ENCODE data around the gene ARAP3.

ARAP3 gene

DNA sequence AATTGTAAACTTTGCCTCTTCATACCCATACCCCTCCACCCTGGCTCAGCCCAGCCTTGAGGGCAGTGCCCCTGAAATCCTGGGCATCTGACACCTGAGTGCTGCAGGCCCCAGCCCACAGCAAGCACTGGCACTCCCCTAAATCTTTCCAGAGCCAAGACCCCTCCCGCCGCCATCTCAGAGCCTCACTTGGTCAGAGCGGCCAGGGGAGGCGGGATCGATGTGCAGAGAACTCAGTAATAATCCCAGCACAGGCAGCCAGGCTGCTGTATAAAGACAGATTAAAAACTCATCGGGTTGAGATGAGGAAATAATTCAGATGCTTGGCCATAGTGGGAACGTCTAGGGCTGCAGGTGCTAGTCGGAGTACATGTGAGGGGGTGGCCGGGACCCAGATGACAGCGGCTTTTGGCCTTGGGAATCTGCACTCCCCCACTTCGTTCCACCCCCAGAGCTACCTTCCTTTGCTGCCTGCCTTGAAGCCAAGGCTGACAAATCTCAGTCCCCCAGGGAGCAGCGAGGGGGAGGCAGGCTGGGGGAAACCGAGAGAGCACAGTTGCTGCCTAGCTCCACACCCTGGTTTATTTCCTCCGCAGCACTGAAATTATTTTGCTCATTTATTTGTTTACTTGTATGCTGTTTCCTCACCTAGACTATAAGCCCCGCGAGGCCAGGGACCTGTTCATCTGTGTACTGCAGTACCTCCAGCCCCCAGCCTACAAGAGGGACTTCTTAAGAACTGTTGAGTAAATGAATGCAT is 19.5 kb upstream of the ARAP3 start:
- DNase-seq (ENCODE audit: low read depth in 1 of 2, low spot score in 1 of 2), result no peak

DNA sequence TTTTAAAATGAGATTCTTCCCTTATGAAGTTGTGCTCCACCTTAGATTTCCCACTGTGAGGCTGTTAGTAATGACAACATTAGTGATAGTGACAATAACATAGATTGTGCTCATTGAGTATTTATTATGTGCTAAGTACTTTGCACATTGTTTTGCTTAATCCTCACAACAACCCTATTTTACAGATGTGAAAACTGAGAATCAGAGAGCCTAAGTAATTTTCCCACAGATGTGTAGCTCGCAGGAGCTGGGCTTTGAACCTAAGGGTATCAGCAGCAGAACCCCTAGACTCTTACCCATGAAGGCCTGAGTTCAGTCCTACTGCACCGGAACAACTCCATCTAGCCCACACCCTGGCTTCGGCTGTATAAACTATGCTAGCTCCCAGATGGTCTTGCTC is 15.6 kb upstream of the ARAP3 start:
- DNase-seq (ENCODE audit: low read depth in 1 of 2, low spot score in 1 of 2), result no peak

DNA sequence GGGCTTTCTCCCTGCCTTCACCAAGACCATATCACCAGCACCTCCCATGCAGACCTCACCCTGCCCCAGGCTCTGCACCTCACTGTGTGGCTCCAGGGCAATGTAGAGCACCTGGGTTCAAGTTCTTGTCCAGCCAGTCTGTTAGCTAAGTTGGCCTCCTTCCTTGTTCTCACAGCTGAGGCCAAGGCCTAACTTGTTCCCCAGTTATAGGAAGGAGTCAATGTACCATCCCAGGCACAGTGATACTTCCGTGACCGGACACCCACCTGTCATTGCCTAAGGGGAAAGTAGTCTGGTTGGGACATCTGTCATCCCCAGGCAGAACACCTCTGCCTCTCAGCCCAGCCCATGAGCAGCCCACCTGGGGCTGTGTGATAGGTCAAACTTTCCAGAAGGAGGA is 14.4 kb upstream of the ARAP3 start:
- DNase-seq (ENCODE audit: low read depth in 1 of 2, low spot score in 1 of 2), result no peak

DNA sequence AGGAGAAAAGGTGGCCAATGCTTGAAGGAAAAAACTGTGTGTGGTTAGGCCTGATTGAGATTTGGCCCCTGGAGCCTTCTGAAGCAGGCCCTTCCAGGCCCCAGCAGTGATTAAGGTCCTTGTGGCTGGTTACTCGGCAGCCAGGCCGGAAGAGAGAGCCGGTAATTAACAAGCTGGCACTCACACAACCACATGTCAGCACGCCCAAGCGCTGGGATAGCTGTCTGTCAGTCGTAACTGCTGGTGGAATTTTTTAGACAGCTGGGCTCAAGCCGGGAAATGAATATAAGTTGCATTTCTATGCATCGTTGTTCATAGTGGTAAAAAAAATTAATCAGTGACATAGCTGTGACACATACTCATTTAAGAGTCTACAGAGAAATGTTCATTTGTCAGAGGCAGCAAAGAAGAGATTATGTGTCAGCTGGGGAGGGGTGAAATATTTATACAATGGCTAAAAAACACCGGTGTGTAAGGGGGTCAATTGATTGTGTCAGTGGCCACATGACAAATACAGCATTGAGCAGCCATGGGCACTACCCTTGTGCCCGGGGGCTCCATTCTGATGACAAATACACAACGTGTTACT is 13.7 kb upstream of the ARAP3 start:
- no peak for DNase-seq (ENCODE audit: low read depth in 1 of 2, low spot score in 1 of 2)

DNA sequence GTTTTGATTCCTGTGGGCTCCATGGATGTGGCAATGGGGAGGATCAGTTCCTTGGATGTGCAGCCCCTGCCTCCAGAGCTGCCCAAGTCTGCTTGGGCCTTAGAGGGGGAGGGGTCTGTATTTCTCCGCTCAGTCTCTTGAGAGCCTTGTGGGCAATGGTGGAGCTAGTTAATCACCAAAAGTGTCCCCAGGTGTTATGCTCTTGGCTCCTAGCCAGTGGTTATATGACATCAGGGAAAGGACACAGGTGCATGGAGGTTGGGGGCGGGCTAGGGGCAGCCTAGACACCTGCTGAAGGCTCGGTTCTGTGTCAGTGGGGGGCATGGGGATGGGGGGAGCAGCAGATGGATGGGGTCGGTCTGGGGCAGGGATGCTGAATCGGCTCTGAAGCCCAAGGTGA is 12.4 kb upstream of the ARAP3 start:
- no peak for DNase-seq (ENCODE audit: low read depth in 1 of 2, low spot score in 1 of 2)

DNA sequence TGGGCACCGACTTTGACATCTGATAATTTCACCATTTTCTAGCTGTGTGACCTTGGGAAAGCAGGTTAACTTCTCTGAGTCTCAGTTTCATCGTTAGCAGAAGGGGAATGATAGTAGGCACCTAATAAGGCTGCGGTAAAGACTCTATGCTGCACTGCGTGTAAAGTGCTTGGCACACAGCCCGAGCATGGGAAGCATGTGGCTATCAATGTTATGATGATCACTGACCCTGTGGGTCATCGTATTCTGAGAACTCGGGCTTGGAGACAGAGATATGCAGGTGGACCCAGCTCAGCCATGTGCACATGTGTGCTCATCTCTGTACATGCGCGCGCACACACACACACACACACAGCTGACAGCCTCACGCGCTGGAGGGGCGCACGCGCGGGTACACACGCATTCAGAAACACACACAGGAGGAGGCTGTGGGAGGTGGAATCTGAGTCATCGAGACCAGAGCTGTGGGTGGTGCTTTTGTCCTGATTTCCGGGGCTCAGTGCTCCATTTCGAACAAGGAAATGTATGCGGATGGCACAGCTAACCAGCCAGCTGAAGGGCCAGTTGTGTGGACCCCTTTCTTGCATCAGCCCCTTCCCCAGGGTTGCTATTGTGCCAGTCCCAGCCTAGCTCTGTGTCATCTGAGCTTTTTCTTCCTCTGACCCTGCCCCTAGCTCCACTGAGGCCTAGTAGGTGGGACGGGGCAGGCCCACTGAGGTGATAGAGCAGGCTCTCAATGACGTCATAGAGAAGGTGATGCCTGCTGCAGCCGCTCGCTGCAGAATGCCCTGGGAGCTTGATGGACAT is 11.1 kb upstream of the ARAP3 start:
- peak; percentile 51 to 71 for DNase-seq (ENCODE audit: low read depth in 1 of 2, low spot score in 1 of 2)

DNA sequence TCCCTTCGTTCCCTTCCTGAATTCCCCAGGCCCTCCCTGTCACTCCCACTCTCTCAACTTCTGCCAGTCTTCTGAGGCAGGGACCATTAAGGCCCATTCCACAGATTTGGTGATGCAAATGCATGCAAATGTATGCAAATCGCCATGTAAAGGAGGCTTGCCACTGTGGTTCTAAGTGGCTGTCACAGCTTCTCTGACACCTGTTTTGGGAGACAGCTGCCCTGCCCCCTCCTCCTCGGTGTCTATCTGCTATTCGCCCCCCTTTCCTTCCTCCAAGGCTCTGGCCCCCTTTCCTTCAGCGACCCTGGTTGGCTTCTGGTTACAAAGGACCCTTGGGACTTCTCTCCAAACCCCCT is 10.5 kb upstream of the ARAP3 start:
- DNase-seq (ENCODE audit: low read depth in 1 of 2, low spot score in 1 of 2), result no peak

DNA sequence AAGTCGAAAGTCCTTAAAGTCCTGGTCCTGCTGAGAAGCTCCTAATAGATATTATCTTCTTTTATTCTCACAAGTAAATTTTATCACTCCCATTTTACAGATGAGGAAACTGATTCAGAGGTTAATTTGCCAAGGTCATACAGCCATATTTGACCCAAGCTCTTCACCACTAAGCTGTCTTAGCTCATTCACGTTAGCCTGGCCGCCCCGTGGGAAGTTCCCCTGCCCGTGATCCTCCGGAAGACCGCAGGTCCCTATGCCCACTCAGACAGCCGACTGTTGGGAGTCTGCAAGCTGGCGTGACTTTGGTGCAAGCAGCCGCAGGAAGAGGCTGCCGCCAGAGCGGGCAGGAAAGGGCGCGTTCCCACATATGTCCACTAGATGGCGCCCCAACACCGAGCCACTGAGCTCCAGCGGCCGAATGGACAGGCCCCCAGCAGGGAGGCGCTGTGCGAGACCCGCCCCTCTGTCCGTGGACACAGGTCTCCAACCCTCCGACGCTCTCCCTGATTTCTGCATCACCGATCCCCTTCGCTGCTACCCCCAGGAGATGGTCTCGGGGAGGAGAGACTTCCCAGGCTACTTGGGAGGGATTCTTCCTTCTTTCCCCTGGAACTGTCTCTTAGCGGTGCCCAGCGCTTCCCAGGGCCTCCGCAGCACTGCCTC is 10.0 kb upstream of the ARAP3 start:
- DNase-seq (ENCODE audit: low read depth in 1 of 2, low spot score in 1 of 2), result peak; percentile 76 to 81

DNA sequence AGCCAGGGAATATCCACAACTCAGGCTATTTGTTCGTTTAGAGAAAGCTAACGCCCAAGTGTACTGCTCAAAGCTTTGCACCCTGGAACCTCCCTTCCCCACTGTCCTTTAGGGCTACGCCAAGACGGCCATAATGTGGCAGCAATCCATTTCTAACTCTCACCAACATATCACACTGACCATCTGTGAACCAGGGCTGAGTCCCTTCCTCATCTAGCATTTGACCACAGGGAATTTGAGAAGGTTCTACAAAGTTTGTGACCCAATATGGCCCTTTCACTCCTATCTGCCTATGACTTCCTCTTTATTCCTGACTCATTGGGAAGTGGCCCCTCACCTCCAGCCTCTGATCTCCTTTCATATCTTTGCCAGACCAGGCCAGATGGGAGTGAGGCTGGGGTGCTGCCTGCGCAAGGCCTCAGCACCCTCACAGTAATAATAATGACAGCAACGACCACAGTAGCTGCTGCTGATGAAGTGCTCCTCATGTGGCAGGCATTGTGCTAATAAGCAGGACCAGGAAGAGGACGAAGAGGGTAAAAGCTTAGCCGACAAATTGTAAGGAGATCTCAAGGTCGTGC is 9.3 kb upstream of the ARAP3 start:
- DNase-seq (ENCODE audit: low read depth in 1 of 2, low spot score in 1 of 2), result no peak

DNA sequence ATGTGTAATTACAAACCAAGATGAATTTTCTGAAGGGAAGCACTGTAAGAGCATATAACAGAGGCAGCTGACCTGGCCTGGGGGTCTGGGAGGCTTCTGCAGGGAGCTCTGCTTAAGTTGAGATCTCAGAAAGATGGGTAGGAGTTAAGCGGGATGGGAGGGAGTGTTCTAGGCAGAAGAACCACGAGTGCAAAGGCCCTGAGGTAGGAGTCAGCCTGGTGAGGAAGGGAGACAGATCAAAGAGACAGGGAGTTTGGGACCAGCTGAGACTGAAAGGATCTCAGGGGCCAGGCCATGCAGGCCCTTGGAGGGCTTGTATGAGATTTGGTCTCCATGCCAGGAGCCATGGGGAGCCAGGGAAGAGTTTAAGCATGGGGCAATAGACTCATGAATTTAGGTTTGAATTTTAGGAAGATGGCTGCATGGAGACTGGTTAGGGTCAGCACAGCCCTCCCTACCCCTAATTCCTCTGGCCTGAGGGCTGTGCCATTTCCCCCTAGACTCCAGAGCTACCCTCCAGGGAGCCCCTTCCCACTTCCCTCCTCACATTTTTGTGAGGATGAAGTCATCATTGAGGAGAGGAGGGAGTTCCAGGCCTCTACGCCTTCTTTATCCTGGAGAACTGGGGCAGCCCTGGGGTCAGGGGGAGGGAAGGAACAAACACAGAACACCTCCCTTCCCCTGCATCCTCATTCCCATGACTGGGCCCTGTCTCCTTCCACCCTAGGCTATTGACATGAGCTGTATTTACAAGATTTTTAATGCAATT is 4.8 kb upstream of the ARAP3 start:
- DNase-seq (ENCODE audit: low read depth in 1 of 2, low spot score in 1 of 2), result no peak

DNA sequence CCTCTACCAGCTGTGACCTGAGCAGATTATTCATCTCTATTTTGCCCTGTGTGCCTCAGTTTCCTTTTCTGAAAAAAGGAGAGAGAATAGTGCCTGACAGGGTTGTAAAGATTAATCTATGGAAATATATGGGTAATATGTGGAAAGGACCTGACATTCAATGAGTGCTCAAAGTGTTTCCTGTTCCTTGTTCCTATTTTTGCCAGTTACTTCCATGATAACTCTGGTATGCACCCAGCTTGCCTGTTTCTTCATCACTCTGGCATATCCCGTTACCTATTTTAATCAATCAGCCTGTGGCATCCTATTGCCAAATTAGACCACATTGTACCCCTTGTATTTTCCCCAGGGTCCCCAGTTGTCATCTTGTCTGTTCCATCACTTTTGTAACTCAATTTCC is 3.6 kb upstream of the ARAP3 start:
- DNase-seq (ENCODE audit: low read depth in 1 of 2, low spot score in 1 of 2), result no peak

DNA sequence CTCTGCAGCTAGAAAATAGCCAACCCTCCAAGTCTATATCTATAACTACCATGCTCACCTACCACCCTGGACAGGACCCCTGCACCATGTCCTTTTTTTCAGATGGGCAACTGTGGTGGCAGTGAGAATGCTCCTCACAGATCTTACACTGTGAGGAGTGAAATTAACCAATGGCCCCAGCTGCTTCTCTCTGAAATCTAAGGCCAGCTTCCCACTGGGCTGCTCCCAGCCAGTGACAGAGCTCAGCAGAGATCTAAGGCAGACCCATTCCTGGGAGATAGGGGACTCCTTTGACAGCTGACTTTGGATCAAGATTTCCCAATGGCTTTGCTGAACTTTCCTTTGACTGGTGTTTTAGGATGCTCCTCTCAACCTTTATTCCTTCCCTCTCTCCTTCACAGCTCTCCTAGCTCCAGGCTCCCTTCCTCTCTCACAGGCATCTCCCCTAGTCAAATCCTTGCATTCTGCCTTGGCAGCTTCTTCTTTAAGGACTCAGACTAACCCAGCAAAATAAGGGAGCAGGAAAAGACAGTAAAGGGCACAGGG is 1.6 kb upstream of the ARAP3 start:
- no peak for DNase-seq (ENCODE audit: low read depth in 1 of 2, low spot score in 1 of 2)

DNA sequence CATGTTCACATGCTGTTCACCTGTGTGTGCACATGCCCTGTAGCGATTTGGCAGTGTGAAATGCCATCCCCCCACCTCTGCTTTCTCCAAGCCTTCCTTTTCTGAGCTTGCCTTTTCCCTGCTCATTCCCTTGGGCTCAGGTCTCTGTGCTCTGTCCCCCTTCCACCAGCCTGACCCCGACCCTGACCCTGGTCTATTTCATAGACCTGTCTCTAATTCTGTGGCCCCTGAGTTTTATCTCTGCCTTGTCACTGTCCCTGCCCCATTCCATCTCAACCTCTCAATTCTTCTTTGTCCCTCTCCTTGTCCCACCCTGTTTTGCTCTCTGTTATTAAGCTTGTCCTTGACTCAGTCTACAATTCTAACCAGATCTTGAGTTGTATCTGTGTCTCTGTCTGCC is 735 bp downstream of the ARAP3 start:
- no peak for DNase-seq (ENCODE audit: low read depth in 1 of 2, low spot score in 1 of 2)

DNA sequence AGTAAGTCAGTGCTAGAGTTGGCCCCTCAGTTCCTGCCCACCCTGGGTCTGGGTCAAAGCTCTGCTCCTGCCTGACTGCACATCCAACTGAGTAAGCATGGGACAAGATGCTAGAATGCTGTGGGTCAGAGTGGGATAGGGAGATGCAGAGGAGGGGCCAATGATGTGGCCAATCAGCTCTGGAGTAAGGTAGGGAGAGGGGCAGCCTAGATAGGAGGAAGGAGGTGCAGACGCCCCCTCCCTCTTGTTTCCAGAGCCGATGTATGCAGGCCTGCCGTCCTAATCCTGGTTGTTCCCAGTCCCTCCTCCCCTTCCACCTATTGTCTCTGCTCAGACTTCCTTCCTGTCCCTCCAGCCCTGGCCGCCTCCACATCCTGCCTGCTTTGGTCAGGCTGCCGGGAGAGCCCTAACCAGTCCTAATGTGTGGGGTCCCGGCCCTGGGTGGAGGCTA is 1.3 kb downstream of the ARAP3 start:
- no peak for DNase-seq (ENCODE audit: low read depth in 1 of 2, low spot score in 1 of 2)

DNA sequence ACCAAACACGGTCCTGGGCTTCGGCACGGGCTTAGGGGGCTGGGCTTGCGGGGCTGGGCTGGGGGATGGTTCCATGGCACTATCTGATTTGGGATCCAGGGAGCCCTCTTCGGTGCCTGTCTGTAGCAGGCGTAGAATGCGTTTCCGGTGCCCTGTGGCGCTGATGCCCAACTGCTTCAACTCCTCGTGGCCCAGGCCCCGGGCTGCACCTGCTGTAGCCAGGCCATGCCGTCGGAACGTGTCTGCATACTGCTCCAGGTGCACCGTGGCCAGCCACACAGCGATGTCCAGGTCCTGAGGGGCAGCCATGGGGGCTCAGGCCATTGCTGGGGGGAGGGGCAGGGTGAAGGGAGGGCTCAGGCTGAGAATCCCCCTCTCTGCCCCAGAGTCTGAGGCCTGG is 1.9 kb downstream of the ARAP3 start:
- no peak for DNase-seq (ENCODE audit: low read depth in 1 of 2, low spot score in 1 of 2)

DNA sequence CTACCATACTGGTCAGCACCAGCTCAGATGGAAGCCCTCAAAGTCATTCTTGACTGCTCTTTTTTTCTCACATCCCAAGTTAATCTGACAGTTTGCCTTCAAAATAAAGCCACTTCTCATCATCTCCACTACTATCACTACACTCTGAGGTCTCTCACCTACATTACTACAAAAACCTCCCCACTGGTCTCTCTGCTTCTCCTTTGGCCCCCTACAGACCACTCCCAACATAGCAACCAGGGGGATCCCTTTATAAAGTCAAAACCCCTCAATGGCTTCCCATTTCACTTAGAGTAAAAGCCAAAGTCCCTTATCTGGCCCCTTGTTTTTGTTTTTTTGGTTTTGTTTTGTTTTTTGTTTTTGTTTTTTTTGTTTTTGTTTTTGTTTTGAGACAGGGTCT is 4.6 kb downstream of the ARAP3 start:
- no peak for DNase-seq (ENCODE audit: low read depth in 1 of 2, low spot score in 1 of 2)

DNA sequence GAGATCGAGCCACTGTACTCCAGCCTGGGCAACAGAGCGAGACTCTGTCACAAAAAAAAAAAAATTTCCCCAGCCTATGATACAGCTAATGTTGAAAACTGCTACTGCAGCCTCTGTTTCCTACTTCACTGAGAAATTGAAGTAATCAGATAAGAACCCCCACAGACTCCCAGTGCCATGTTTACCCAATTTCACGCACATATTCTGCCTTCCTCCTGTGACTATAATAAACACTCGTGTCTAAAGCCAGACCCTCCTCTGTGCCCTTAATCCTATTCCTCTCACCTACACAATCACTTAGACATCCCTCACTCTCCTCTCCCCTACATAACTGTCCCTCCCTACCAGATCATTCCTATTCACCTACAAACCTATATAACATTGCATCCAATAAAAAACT is 6.4 kb downstream of the ARAP3 start:
- DNase-seq (ENCODE audit: low read depth in 1 of 2, low spot score in 1 of 2), result no peak

DNA sequence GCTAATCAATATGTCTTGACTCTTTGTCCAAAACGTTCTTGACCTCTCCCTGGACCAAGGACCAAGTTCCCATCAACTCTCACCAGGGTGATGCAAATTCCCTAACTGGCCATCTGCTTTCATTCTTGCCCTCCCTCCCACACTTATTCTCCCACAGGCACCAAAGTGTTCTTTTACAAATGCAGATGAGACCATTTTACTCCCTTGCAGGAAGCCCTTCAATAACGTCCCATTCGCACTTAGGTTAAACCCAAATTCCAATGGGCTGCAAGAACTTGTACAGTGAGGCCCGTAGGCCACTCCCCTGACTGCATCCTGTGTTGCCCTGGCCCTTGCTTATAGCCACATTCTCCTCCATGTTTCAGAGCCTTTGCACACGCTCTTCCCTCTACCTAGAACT is 7.3 kb downstream of the ARAP3 start:
- no peak for DNase-seq (ENCODE audit: low read depth in 1 of 2, low spot score in 1 of 2)

DNA sequence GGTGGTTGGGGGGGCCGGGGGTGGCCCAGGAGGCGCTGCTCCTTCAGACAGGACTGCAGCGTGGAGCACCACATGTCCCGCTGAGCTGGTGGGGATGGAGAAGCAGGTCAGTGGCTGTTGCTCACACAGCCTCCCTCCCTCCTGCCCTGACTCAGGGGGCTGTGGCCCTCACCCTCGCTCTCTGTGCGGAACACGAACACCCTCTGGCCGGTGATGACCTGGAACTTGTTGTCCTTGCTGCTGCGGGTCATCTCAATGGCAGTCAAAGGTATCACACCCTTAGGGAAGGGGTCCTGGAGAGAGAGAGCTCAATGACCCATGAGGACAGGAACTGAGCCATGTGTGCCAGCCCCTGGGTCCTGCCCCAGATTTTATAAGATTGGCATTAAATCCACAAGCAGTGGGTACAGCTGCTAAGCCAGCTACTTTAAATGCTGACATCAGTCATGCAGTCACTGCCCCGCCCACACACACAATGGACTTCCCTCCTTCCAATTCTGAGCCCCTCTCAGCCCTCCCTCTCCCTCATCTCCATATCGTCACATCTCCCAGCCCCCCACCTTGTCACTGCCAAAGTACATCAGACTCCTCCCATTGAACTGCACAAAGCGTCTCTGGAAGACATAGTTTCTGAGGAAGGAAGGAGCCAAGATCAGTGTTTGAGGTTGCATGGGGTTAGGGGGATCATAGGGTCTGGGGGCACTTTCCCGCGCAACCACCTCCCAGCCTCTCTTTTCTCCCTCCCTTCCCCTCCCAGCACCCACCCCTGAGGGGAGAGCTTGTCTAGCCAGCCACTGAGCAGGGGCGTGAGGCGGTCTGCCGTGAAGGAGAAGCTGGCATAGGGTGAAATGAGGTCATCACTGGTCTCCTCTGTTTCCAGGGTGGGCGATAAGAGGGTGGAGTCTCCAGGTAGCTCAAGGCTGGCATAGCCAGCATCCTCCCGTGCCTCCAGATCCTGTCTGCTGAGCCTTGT is 8.9 kb downstream of the ARAP3 start:
- DNase-seq (ENCODE audit: low read depth in 1 of 2, low spot score in 1 of 2), result no peak
